Common myeloid progenitor, CD34-positive (primary cell): ENCODE measurements around the gene SIRT2.

Source experiments
- CTCF ChIA-PET: fragments of 350-600 bp; sonication (Branson Sonifier 250); formaldehyde crosslinking; loops from one replicate; lab custom pipeline; 2021; ENCODE audit warnings: antibody characterized with exemption; lab: Charles Lee
- POLR2A ChIA-PET: fragments of 350-600 bp; sonication (Branson Sonifier 250); formaldehyde crosslinking; loops from one replicate; lab custom pipeline; 2021; ENCODE audit warnings: antibody characterized with exemption; lab: Charles Lee
- DNase-seq, 3 donors: peaks; one replicate each; pipeline versions ENCODE4 v3.0.0 to v3.0.0-alpha.2; 2013
- H3K27ac ChIP-seq, 2 experiments: 1 replicate in 1 of 2; 2 replicates in 1 of 2; pipeline ENCODE4 v1.7.0; 2013; ENCODE audit warnings: inconsistent platforms in 2 of 2, low read length in 2 of 2, mild to moderate bottlenecking in 2 of 2, low read depth in 1 of 2, moderate library complexity in 1 of 2; ENCODE audit not compliant: severe bottlenecking in 2 of 2, insufficient read depth in 1 of 2, poor library complexity in 1 of 2
- H3K27me3 ChIP-seq, 5 experiments: replicated peaks in 2 of 5; 1 replicate in 3 of 5; 2 replicates in 2 of 5; pipeline versions ENCODE4 v1.6.1 to v1.7.0; 2013; ENCODE audit warnings: low read length in 4 of 5, mild to moderate bottlenecking in 2 of 5, moderate library complexity in 2 of 5, inconsistent platforms in 1 of 5; ENCODE audit not compliant: insufficient read depth in 5 of 5, control insufficient read depth in 4 of 5
- H3K36me3 ChIP-seq, 4 experiments: 1 replicate in 2 of 4; 2 replicates in 2 of 4; pipeline versions ENCODE4 v1.6.1 to v1.7.0; 2013; ENCODE audit warnings: low read length in 3 of 4, control low read depth in 1 of 4, mild to moderate bottlenecking in 1 of 4; ENCODE audit not compliant: control insufficient read depth in 4 of 4, insufficient read depth in 4 of 4
- H3K4me1 ChIP-seq, 4 experiments: 1 replicate in 3 of 4; 2 replicates in 1 of 4; pipeline versions ENCODE4 v1.6.1 to v1.7.1; 2013; ENCODE audit warnings: low read length in 3 of 4, mild to moderate bottlenecking in 3 of 4, control low read depth in 1 of 4, inconsistent platforms in 1 of 4, moderate library complexity in 1 of 4; ENCODE audit not compliant: control insufficient read depth in 4 of 4, insufficient read depth in 4 of 4; ENCODE audit errors: control extremely low read depth in 1 of 4
- H3K4me3 ChIP-seq, 7 experiments: 1 replicate in 4 of 7; 2 replicates in 3 of 7; pipeline versions ENCODE4 v1.5.1 to v1.7.0; 2013; ENCODE audit warnings: mild to moderate bottlenecking in 7 of 7, low read length in 6 of 7, moderate library complexity in 6 of 7, inconsistent platforms in 2 of 7, low read depth in 2 of 7, control low read depth in 1 of 7; ENCODE audit not compliant: insufficient read depth in 4 of 7, control insufficient read depth in 1 of 7; ENCODE audit errors: extremely low read depth in 1 of 7
- H3K9me3 ChIP-seq, 5 experiments: 1 replicate in 4 of 5; 2 replicates in 1 of 5; pipeline versions ENCODE4 v1.6.1 to v1.7.1; 2013; ENCODE audit warnings: low read length in 4 of 5, mild to moderate bottlenecking in 2 of 5, inconsistent platforms in 1 of 5, low read depth in 1 of 5, moderate library complexity in 1 of 5; ENCODE audit not compliant: control insufficient read depth in 4 of 5, insufficient read depth in 2 of 5; ENCODE audit errors: control extremely low read depth in 1 of 5
- WGBS: methylation state at CpG from one replicate; pipeline ENCODE4 v1.1.5; 2013; ENCODE audit not compliant: insufficient coverage; 5-methylcytosine and 5-hydroxymethylcytosine counted together

SIRT2 gene

DNA sequence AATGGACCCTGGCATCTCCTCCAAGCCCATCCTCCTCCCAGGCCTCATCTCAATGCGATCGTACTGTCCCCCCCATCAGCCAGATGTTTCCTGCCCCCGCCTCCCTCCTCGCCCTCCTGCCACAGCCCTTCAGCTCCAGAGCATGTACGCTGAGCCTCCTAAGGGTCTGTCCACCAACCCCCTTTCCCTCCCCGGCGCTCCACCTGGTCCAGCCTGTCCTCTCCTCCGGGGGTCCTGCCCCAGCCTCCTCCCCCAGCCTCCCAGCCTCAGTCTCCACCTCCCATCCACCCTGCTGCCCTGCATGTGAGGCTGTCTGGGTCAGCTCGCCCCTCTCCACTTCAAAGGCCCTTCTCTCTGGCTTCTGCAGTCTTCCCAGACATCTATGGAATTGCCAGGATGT lies 4.5 kb downstream of the SIRT2 start:
- no peaks in the 10 kb centered on the region for H3K9me3 ChIP-seq
- H3K4me3 ChIP-seq = no peak overlapping the region
- H3K36me3 ChIP-seq = peaks cover 0 to 14% (median 8%) of the 10 kb centered on the region in 4 experiments
- ChIA-PET POLR2A (interaction anchor here (0.7 kb wide), 1 partner anchor 723 kb away, joined by 7 read pairs; no protein-coding TSS in a partner anchor), CTCF (interaction anchor here (1.2 to 1.7 kb wide), 3 partner anchors 24 to 35 kb away, joined by 3 to 5 read pairs (median 3); partner anchors contain the start of genes MRPS12 and SARS2)
- peaks cover 0 to 25% (median 20%) of the 10 kb centered on the region in 4 experiments for H3K4me1 ChIP-seq
- peak overlapping the region in 1 of 2 experiments; percentile 43 for H3K27ac ChIP-seq
- DNase-seq = no peak
- H3K27me3 ChIP-seq = no peaks in the 10 kb centered on the region
- 43% methylated on average over 9 of the region's 9 CpGs for WGBS

DNA sequence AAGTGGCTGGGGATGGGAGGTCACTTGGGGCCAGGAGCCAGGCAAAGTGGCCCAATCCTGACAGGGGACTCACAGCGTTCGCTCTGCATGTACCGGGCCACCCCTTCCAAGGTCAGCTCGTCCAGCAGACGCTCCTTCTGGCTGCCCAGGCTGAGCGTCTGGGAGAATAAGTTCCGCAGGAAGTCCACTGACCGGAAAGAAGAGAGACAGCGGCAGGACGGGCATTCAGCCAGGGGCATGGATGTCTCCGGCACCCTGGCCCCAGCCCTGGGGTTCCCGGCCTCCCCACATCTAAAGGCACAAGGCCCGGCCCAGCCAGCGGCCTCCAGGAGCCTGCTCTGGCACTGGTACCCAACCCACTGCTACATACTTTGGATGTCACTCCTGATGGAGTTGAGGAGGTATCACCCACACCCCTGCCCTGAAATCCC lies 6.1 kb downstream of the SIRT2 start:
- WGBS = 98% methylated on average over 11 of the region's 14 CpGs
- CTCF ChIA-PET = interaction anchor here (1.0 kb wide), 1 partner anchor 24 kb away, joined by 3 read pairs; no protein-coding TSS in a partner anchor
- POLR2A ChIA-PET = interaction anchor here (0.6 kb wide), 1 partner anchor 51 kb away, joined by 3 read pairs; no protein-coding TSS in a partner anchor
- no peak for DNase-seq
- Histone ChIP-seq H3K4me3 (no peak overlapping the region), H3K36me3 (peaks cover 2 to 29% (median 21%) of the 10 kb centered on the region in 4 experiments), H3K27me3 (no peaks in the 10 kb centered on the region), H3K9me3 (no peaks in the 10 kb centered on the region), H3K27ac (no peak overlapping the region), H3K4me1 (peaks cover 0 to 16% (median 11%) of the 10 kb centered on the region in 4 experiments)

DNA sequence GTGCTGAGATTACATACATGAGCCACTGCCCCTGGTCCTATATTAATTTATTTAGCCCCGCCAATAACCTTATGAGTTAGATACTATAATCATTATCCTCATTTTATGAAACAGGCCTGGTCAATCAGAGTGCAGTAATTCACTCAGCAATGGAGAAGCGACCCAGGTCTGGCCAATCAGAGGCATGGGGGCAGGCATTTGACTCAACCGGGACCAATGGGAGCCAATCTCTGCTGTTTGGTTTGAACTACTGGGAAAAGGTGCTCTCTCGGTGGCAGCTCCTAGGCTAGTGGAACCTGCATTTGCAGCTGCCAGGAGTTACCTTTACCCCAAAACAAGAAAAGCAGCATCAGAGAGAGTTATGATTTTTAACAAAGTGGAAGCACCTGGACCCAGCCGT lies 6.6 kb downstream of the SIRT2 start:
- no peak overlapping the region for H3K4me3 ChIP-seq
- ChIA-PET POLR2A (no interaction called here), CTCF (interaction anchor here (1.0 kb wide), 1 partner anchor 24 kb away, joined by 3 read pairs; no protein-coding TSS in a partner anchor)
- no peaks in the 10 kb centered on the region for H3K9me3 ChIP-seq
- H3K27me3 ChIP-seq = no peaks in the 10 kb centered on the region
- H3K36me3 ChIP-seq = peaks cover 2 to 32% (median 22%) of the 10 kb centered on the region in 4 experiments
- DNase-seq = no peak
- no peak overlapping the region for H3K27ac ChIP-seq
- 93% methylated on average over 4 of the region's 5 CpGs for WGBS
- H3K4me1 ChIP-seq = peaks cover 0 to 10% (median 9%) of the 10 kb centered on the region in 4 experiments

DNA sequence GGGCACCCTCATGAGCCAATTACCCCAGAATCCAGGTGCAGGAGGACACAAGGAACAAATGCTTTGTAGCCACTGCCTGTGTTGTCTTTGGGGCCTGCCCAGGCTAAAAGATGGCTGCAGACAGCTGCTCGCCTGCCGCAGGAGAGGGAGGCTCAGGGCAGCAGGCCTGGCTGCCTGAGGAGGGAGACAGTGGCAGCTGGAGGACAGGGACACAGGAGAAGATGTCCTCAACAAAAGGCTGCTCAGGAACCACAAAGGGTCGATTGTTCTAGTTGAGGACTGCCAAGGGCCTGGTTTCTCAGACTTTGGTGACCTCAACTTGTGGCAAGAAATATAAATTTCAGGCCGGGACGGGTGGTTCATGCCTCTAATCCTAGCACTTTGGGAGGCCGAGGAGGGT lies 7.6 kb downstream of the SIRT2 start:
- POLR2A ChIA-PET = no interaction called here
- H3K36me3 ChIP-seq = peaks cover 2 to 32% (median 23%) of the 10 kb centered on the region in 4 experiments
- no peak for DNase-seq
- H3K4me1 ChIP-seq = peaks cover 0 to 10% (median 9%) of the 10 kb centered on the region in 4 experiments
- no peaks in the 10 kb centered on the region for H3K27me3 ChIP-seq
- H3K4me3 ChIP-seq = no peak overlapping the region
- no peaks in the 10 kb centered on the region for H3K9me3 ChIP-seq
- CTCF ChIA-PET = interaction anchor here (1.0 to 1.2 kb wide), 2 partner anchors 9 to 13 kb away, joined by 3 to 4 read pairs; no protein-coding TSS in a partner anchor
- 98% methylated on average over 6 of the region's 6 CpGs for WGBS
- H3K27ac ChIP-seq = no peak overlapping the region

DNA sequence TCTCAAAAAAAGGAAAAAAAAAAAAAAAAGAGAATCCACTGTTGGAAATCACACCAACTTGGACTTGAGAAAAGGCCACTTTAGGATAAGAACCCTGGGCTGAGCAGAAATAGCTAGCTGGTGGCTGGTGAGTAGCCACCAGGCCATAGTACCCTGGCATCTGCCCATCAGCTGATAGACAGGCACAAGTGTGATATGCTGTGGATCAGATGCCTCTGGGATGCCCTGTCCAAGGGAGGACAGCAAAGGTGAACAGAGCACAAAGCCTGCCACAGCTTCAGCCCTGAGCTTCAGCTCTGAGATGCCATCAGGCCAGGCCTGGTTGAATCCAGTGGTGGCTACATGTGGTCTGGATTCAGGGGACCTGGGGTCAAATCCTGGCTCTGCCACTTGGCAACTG lies 8.7 kb downstream of the SIRT2 start:
- ChIA-PET CTCF (no interaction called here), POLR2A (no interaction called here)
- Histone ChIP-seq H3K9me3 (no peaks in the 10 kb centered on the region), H3K27me3 (no peaks in the 10 kb centered on the region), H3K27ac (no peak overlapping the region), H3K4me1 (peaks cover 0 to 10% (median 9%) of the 10 kb centered on the region in 4 experiments), H3K36me3 (peaks cover 2 to 32% (median 24%) of the 10 kb centered on the region in 4 experiments), H3K4me3 (no peak overlapping the region)
- no peak for DNase-seq

DNA sequence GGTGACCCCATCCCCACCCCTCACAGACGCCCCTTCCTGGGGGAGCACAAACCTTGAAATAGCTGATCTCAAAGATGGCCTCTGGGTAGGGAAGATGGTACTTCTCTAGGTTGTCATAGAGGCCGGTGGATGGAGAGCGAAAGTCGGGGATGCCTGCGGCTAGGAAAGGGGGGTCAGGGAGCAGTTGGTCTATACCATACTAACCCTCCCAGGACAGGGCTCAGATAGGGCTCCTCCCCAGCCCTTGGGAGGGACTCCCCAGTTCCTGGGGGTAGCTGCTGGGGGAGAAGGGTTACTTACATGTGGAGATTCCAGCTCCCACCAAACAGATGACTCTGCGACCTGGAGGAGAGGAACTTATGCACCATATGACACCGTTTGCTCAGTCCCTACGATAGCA lies 9.6 kb downstream of the SIRT2 start:
- Histone ChIP-seq H3K4me3 (no peak overlapping the region), H3K4me1 (peaks cover 0 to 3% (median 2%) of the 10 kb centered on the region in 4 experiments), H3K27me3 (no peaks in the 10 kb centered on the region), H3K36me3 (peaks cover 2 to 32% (median 24%) of the 10 kb centered on the region in 4 experiments), H3K9me3 (no peaks in the 10 kb centered on the region), H3K27ac (no peak overlapping the region)
- ChIA-PET POLR2A (no interaction called here), CTCF (interaction anchor here (1.4 to 3.6 kb wide), 2 partner anchors 9 to 20 kb away, joined by 4 to 19 read pairs; no protein-coding TSS in a partner anchor)
- no peak for DNase-seq
- WGBS = 97% methylated on average over 7 of the region's 8 CpGs

DNA sequence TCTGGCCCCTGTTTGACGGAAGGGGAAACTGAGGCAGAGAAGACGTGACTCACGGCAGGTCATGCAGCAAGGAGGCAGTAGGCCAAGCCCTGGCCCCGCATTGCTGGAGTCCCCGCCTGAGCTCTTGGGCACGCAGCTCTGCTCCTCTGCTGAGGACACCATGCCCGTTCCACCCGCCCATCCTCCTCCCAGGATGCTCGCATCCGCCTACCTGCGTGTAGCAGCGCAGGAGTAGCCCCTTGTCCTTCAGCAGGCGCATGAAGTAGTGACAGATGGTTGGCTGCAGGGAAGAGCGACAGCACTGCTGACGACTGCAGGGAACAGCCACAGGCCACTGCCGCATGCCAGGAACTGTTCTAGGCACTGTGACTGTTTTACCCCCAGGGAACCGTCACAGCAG lies 10.5 kb downstream of the SIRT2 start:
- POLR2A ChIA-PET = no interaction called here
- no peaks in the 10 kb centered on the region for H3K9me3 ChIP-seq
- H3K27ac ChIP-seq = no peak overlapping the region
- H3K4me3 ChIP-seq = no peak overlapping the region
- H3K36me3 ChIP-seq = peaks cover 2 to 32% (median 24%) of the 10 kb centered on the region in 4 experiments
- CTCF ChIA-PET = interaction anchor here (1.2 to 3.6 kb wide), 5 partner anchors 8 to 41 kb away, joined by 3 to 20 read pairs (median 13); no protein-coding TSS in a partner anchor
- H3K4me1 ChIP-seq = no peaks in the 10 kb centered on the region
- 98% methylated on average over 17 of the region's 17 CpGs for WGBS
- DNase-seq = no peak
- H3K27me3 ChIP-seq = no peaks in the 10 kb centered on the region
